SU-DHL-6 (cell line): Measurements from ENCODE around the gene RARA.

Experiments used
- H2AFZ ChIP-seq: fragments of 200-600 bp; sonication (generic); 2 replicates; pipeline ENCODE4 v1.6.1; 2014; ENCODE audit warnings: low read depth, mild to moderate bottlenecking, moderate library complexity, mixed read lengths, antibody characterized with exemption, low read length; ENCODE audit not compliant: severe bottlenecking
- H3F3A ChIP-seq: fragments of 200-600 bp; shearing (Covaris generic); 2 replicates; pipeline ENCODE4 v1.6.0; 2016; ENCODE audit warnings: antibody characterized with exemption, mild to moderate bottlenecking; ENCODE audit not compliant: insufficient read depth
- H3K27ac ChIP-seq: fragments of 200-600 bp; sonication (generic); 2 replicates; pipeline ENCODE4 v1.5.1; 2016; ENCODE audit warnings: low read depth, mild to moderate bottlenecking, low read length, moderate library complexity, mixed read lengths
- H3K27me3 ChIP-seq: fragments of 200-600 bp; sonication (generic), shearing (Covaris generic); 2 replicates; pipeline ENCODE4 v1.6.0; 2014; ENCODE audit warnings: mild to moderate bottlenecking, low read length
- H3K36me3 ChIP-seq: fragments of 200-600 bp; sonication (generic); 2 replicates; pipeline ENCODE4 v1.6.1; 2014; ENCODE audit warnings: mild to moderate bottlenecking, low read length, mixed read lengths
- H3K4me2 ChIP-seq: fragments of 300-600, 200-600 bp; shearing (Covaris generic), sonication (generic); 2 replicates; pipeline ENCODE4 v1.6.0; 2014; ENCODE audit warnings: low read length, low read depth, mild to moderate bottlenecking; ENCODE audit not compliant: poor library complexity, severe bottlenecking
- H3K4me3 ChIP-seq: fragments of 200-600 bp; sonication (generic); 2 replicates; pipeline ENCODE4 v1.5.1; 2014; ENCODE audit warnings: antibody characterized with exemption, low read length, mild to moderate bottlenecking, mixed read lengths; ENCODE audit not compliant: insufficient read depth, poor library complexity, severe bottlenecking
- H3K79me2 ChIP-seq: fragments of 200-600 bp; sonication (generic); 2 replicates; pipeline ENCODE4 v1.6.1; 2014; ENCODE audit warnings: mild to moderate bottlenecking, low read length, moderate library complexity; ENCODE audit not compliant: insufficient read depth
- H3K9ac ChIP-seq: fragments of 200-600 bp; sonication (generic); 2 replicates; pipeline ENCODE4 v1.7.0; 2014; ENCODE audit warnings: mild to moderate bottlenecking, low read length
- H3K9me2 ChIP-seq: fragments of 200-600 bp; sonication (generic); replicated peaks from 2 replicates; pipeline ENCODE4 v1.6.1; 2014; ENCODE audit warnings: low read length; ENCODE audit not compliant: insufficient read depth
- H3K9me3 ChIP-seq: fragments of 200-600 bp; sonication (generic); 2 replicates; pipeline ENCODE4 v1.6.1; 2014; ENCODE audit warnings: low read length, mixed read lengths; ENCODE audit not compliant: insufficient read depth
- H4K20me1 ChIP-seq: fragments of 200-600 bp; sonication (generic); 2 replicates; pipeline ENCODE4 v1.6.1; 2014; ENCODE audit warnings: low read depth, mild to moderate bottlenecking, antibody characterized with exemption, low read length, moderate library complexity, mixed read lengths
- CTCF ChIP-seq: fragments of 200-600 bp; sonication (generic); IDR thresholded peaks from one replicate; pipeline ENCODE4 v1.5.1; 2017; ENCODE audit warnings: antibody characterized with exemption, mild to moderate bottlenecking, low read length, moderate library complexity; ENCODE audit not compliant: insufficient read depth, poor library complexity, severe bottlenecking
- EZH2phosphoT487 ChIP-seq: fragments of 200-600 bp; sonication (generic), shearing (Covaris generic); conservative IDR thresholded peaks from 2 replicates; pipeline ENCODE4 v1.6.1; 2018; ENCODE audit warnings: mild to moderate bottlenecking, antibody characterized with exemption, low read length, moderate library complexity, mixed read lengths

RARA gene

DNA sequence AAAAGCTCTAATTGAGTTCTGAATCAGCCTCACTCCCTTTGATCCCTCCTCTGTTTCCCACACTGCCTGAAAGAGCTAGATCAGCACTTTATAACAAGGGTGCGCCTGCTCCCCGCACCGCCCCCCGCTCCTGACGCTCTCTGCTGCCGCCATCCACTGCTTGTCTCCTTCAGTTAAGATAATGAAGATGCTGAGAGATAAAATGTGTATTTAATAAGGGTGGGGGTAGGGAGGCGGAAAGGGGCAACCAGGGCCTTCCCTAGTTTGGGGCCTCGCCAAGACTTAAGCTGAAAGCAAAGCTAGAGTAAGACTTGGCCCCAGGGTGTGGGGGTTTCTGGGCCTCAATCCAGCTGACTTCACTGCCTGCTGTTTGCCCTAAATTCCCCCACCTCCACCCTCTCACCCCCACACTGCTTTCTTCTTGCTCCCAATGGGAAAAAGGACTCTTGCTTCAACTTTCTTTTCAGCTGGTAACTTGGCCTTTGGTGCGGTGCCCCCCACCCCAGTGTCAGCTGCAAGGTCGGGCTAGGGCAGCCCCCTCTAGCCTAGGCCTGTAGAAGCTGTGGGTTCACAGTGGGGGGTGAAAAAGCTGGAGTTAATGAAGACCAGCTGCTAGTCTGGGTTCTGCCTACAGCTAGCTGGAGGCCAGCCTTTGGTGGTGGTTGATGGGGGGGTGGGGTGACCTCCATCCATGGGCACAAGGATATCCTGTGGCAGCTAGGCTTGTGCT is 1.8 kb upstream of the RARA start:
- no peak overlapping the region for H3K9ac ChIP-seq
- H2AFZ ChIP-seq = no peak overlapping the region
- no peaks in the 10 kb centered on the region for H3K9me2 ChIP-seq
- H3K36me3 ChIP-seq = peaks cover 9% of the 10 kb centered on the region
- H3F3A ChIP-seq = peaks cover 5% of the 10 kb centered on the region; the same call in 1 of the 2 replicates
- H3K27me3 ChIP-seq = no peaks in the 10 kb centered on the region
- no peak overlapping the region for H3K27ac ChIP-seq
- H3K4me3 ChIP-seq = no peak overlapping the region
- H3K4me2 ChIP-seq = no peak overlapping the region
- TF ChIP-seq CTCF (no peak), EZH2phosphoT487 (no peak)
- no peaks in the 10 kb centered on the region for H3K79me2 ChIP-seq
- H4K20me1 ChIP-seq = peaks cover 7% of the 10 kb centered on the region; the same call in 1 of the 2 replicates
- H3K9me3 ChIP-seq = no peaks in the 10 kb centered on the region

DNA sequence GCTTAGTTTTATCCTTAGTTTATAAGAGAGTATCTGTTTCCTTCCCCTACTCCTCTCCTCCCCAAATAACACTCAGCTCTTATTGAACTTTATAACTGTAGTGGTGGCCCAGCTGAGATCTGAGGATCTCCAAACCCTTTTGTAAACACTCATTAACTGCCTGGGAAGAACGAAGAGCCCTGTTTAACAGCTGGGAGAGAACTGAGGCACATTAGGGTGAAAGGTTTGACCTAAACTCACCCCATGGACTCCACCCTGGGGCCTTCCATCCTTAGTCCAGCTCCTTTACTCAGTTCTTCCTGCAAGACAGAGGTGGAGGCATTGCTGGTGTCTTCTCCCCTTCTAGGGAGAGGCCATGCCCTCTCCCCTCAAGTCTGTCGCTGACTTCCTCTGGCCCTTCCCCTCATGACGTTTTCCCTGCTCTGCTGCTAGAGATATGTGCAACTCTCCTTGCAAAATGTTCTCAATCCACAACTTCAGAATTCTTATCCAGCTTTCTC is 1.2 kb upstream of the RARA start:
- H3K4me3 ChIP-seq = no peak overlapping the region
- no peak overlapping the region for H3K4me2 ChIP-seq
- H4K20me1 ChIP-seq = peaks cover 7% of the 10 kb centered on the region; the same call in 1 of the 2 replicates
- no peak overlapping the region for H3K27ac ChIP-seq
- no peak overlapping the region for H2AFZ ChIP-seq
- H3K9me3 ChIP-seq = no peaks in the 10 kb centered on the region
- H3K79me2 ChIP-seq = no peaks in the 10 kb centered on the region
- H3K9me2 ChIP-seq = no peaks in the 10 kb centered on the region
- TF ChIP-seq CTCF (no peak), EZH2phosphoT487 (no peak)
- no peaks in the 10 kb centered on the region for H3K27me3 ChIP-seq
- H3K36me3 ChIP-seq = peaks cover 4% of the 10 kb centered on the region; the same call in 1 of the 2 replicates
- H3F3A ChIP-seq = no peaks in the 10 kb centered on the region
- no peak overlapping the region for H3K9ac ChIP-seq

GRCh38 chr17:40309949-40310510 is 1.1 kb downstream of the RARA start:
- Histone ChIP-seq H3F3A (no peaks in the 10 kb centered on the region), H3K9ac (no peak overlapping the region), H3K9me3 (no peaks in the 10 kb centered on the region), H3K79me2 (no peaks in the 10 kb centered on the region), H3K4me2 (no peak overlapping the region), H3K36me3 (no peaks in the 10 kb centered on the region), H3K9me2 (no peaks in the 10 kb centered on the region), H3K27ac (no peak overlapping the region), H2AFZ (no peak overlapping the region), H3K4me3 (no peak overlapping the region), H4K20me1 (no peaks in the 10 kb centered on the region), H3K27me3 (no peaks in the 10 kb centered on the region)
- TF ChIP-seq EZH2phosphoT487 (no peak), CTCF (no peak)
